DMS 273 (cell line): ENCODE data around the gene PLPPR1.

Source experiments
- DNase-seq: peaks from one replicate; lab custom pipeline; 2025; ENCODE audit not compliant: unreplicated experiment; lab: John Stamatoyannopoulos, UW

Gene PLPPR1

GRCh38 chr9:101372327-101373118 lies 344.0 kb downstream of the PLPPR1 start:
- no peak for DNase-seq
